H9 (cell line): ENCODE data around the gene UCP2. TPM values are rescaled to one million over a fixed set of nuclear protein-coding genes. Genes with fewer than 3 reads are reported as not detected.

ENCODE experiments used
- DNase-seq: peaks from one replicate; pipeline ENCODE4 v3.0.0-alpha.2; 2017
- H2AFZ ChIP-seq: one replicate; pipeline ENCODE4 v1.6.1; 2013; ENCODE audit warnings: mild to moderate bottlenecking, low read length, control low read depth, moderate library complexity
- H2AK5ac ChIP-seq: 2 replicates; pipeline ENCODE4 v1.6.1; 2013; ENCODE audit warnings: low read length, control low read depth, mixed read lengths; ENCODE audit not compliant: insufficient read length
- H2BK120ac ChIP-seq: one replicate; pipeline ENCODE4 v1.6.1; 2013; ENCODE audit warnings: low read depth, mild to moderate bottlenecking, low read length, control low read depth, inconsistent platforms; ENCODE audit not compliant: poor library complexity, severe bottlenecking
- H2BK12ac ChIP-seq: 2 replicates; pipeline ENCODE4 v1.6.1; 2013; ENCODE audit warnings: low read length, control low read depth, mixed read lengths, low read depth; ENCODE audit not compliant: insufficient read length
- H2BK15ac ChIP-seq: 2 replicates; pipeline ENCODE4 v1.6.1; 2013; ENCODE audit warnings: low read depth, low read length, control low read depth
- H2BK20ac ChIP-seq: one replicate; pipeline ENCODE4 v1.6.1; 2013; ENCODE audit warnings: low read depth, mild to moderate bottlenecking, low read length, control low read depth, inconsistent platforms; ENCODE audit not compliant: poor library complexity, severe bottlenecking
- H2BK5ac ChIP-seq: 2 replicates; pipeline ENCODE4 v1.6.1; 2013; ENCODE audit warnings: low read length, control low read depth, mixed read lengths; ENCODE audit not compliant: insufficient read length
- H3K14ac ChIP-seq: 2 replicates; pipeline ENCODE4 v1.6.1; 2013; ENCODE audit warnings: low read length, control low read depth; ENCODE audit not compliant: insufficient read depth
- H3K18ac ChIP-seq: 2 replicates; pipeline ENCODE4 v1.6.1; 2013; ENCODE audit warnings: low read depth, mild to moderate bottlenecking, mixed read lengths, low read length, control low read depth; ENCODE audit not compliant: insufficient read length
- H3K23ac ChIP-seq: 2 replicates; pipeline ENCODE4 v1.6.1; 2013; ENCODE audit warnings: low read length, control low read depth, mixed read lengths, low read depth; ENCODE audit not compliant: insufficient read length
- H3K23me2 ChIP-seq: 2 replicates; pipeline ENCODE4 v1.6.1; 2013; ENCODE audit warnings: low read depth, mild to moderate bottlenecking, mixed read lengths, low read length, control low read depth; ENCODE audit not compliant: insufficient read length, poor library complexity, severe bottlenecking
- H3K27ac ChIP-seq: 2 replicates; pipeline ENCODE4 v1.5.1; 2013; ENCODE audit warnings: low read length, control low read depth, mixed read lengths, low read depth; ENCODE audit not compliant: insufficient read length
- H3K27me3 ChIP-seq: 2 replicates; pipeline ENCODE4 v1.6.1; 2013; ENCODE audit warnings: low read length, control low read depth, inconsistent platforms; ENCODE audit not compliant: insufficient read depth
- H3K4ac ChIP-seq: 2 replicates; pipeline ENCODE4 v1.6.1; 2013; ENCODE audit warnings: low read depth, mild to moderate bottlenecking, control low read depth, inconsistent platforms, low read length, moderate library complexity
- H3K4me1 ChIP-seq: 2 replicates; pipeline ENCODE4 v1.6.1; 2013; ENCODE audit warnings: low read length, control low read depth, inconsistent platforms; ENCODE audit not compliant: insufficient read depth
- H3K4me2 ChIP-seq: 2 replicates; pipeline ENCODE4 v1.6.1; 2013; ENCODE audit warnings: low read length, control low read depth, mixed read lengths; ENCODE audit not compliant: insufficient read length, insufficient read depth
- H3K56ac ChIP-seq: 2 replicates; pipeline ENCODE4 v1.6.1; 2013; ENCODE audit warnings: low read depth, mild to moderate bottlenecking, mixed read lengths, low read length, control low read depth; ENCODE audit not compliant: insufficient read length
- H3K79me1 ChIP-seq: 2 replicates; pipeline ENCODE4 v1.6.1; 2013; ENCODE audit warnings: low read depth, mild to moderate bottlenecking, moderate library complexity, low read length, control low read depth, inconsistent platforms; ENCODE audit not compliant: insufficient read depth, poor library complexity, severe bottlenecking
- H3K79me2 ChIP-seq: 2 replicates; pipeline ENCODE4 v1.6.1; 2013; ENCODE audit warnings: low read length, control low read depth, inconsistent platforms; ENCODE audit not compliant: insufficient read depth
- H3K9ac ChIP-seq: 2 replicates; pipeline ENCODE4 v1.6.1; 2013; ENCODE audit warnings: low read length, control low read depth, mixed read lengths; ENCODE audit not compliant: insufficient read length; ENCODE audit errors: extremely low read depth
- H3K9me3 ChIP-seq: one replicate; pipeline ENCODE4 v1.6.1; 2013; ENCODE audit warnings: low read depth, low read length, inconsistent platforms; ENCODE audit not compliant: control insufficient read depth
- H3T11ph ChIP-seq: one replicate; pipeline ENCODE4 v1.6.1; 2013; ENCODE audit warnings: mild to moderate bottlenecking, low read length, control low read depth, inconsistent platforms
- H4K20me1 ChIP-seq: one replicate; pipeline ENCODE4 v1.6.1; 2013; ENCODE audit not compliant: control insufficient read depth, insufficient read length, insufficient read depth
- H4K5ac ChIP-seq: 2 replicates; pipeline ENCODE4 v1.6.1; 2013; ENCODE audit warnings: low read depth, mild to moderate bottlenecking, mixed read lengths, low read length, control low read depth; ENCODE audit not compliant: insufficient read length
- H4K8ac ChIP-seq: replicated peaks from 2 replicates; pipeline ENCODE4 v1.6.1; 2013; ENCODE audit warnings: low read length, control low read depth, mixed read lengths, low read depth; ENCODE audit not compliant: insufficient read length
- H4K91ac ChIP-seq: 2 replicates; pipeline ENCODE4 v1.6.1; 2013; ENCODE audit warnings: low read depth, mild to moderate bottlenecking, moderate library complexity, mixed read lengths, low read length, control low read depth; ENCODE audit not compliant: insufficient read length
- H3K27ac Mint-ChIP-seq, 3 experiments: 2 replicates in 2 of 3; 3 replicates in 1 of 3; pipeline ENCODE4 v1.8.0; 2020 to 2021; ENCODE audit warnings: mixed read lengths in 3 of 3, mild to moderate bottlenecking in 1 of 3, moderate library complexity in 1 of 3
- H3K27me3 Mint-ChIP-seq: 2 replicates; pipeline ENCODE4 v1.8.0; 2021; ENCODE audit warnings: low read depth, mild to moderate bottlenecking, moderate library complexity, mixed read lengths
- H3K36me3 Mint-ChIP-seq, 3 experiments: 2 replicates in 2 of 3; 3 replicates in 1 of 3; pipeline ENCODE4 v1.8.0; 2020 to 2021; ENCODE audit warnings: low read depth in 3 of 3, mixed read lengths in 3 of 3; ENCODE audit not compliant: insufficient read depth in 1 of 3
- H3K4me1 Mint-ChIP-seq, 2 experiments: 2 replicates each; pipeline ENCODE4 v1.8.0; 2020; ENCODE audit warnings: mixed read lengths in 2 of 2
- H3K4me3 Mint-ChIP-seq, 2 experiments: 2 replicates in 1 of 2; 3 replicates in 1 of 2; pipeline ENCODE4 v1.8.0; 2020 to 2021; ENCODE audit warnings: mild to moderate bottlenecking in 2 of 2, mixed read lengths in 2 of 2, moderate library complexity in 1 of 2
- H3K9me3 Mint-ChIP-seq, 2 experiments: 2 replicates in 1 of 2; 3 replicates in 1 of 2; pipeline ENCODE4 v1.8.0; 2020; ENCODE audit warnings: mild to moderate bottlenecking in 2 of 2, mixed read lengths in 2 of 2, moderate library complexity in 1 of 2
- CTCF ChIP-seq: fragments of 200-600 bp; sonication (generic); conservative IDR thresholded peaks from 3 replicates; pipeline ENCODE4 v1.8.0; 2021; ENCODE audit warnings: antibody characterized with exemption, mild to moderate bottlenecking
- WGBS: extraction: QIAGEN DNeasy Blood & Tissue Kit; methylation state at CpG from one replicate; pipeline ENCODE4 v1.1.7; 2013; ENCODE audit warnings: missing lambda C conversion rate, low lambda C conversion rate, mixed read lengths; ENCODE audit not compliant: insufficient read length; ENCODE audit errors: extremely low coverage; 5-methylcytosine and 5-hydroxymethylcytosine counted together
- total RNA-seq: library from RNA; stranded (reverse); gene quantifications from 2 replicates; pipeline ENCODE4 v1.2.1, GENCODE V29; 2021

The UCP2 gene
- total RNA-seq, 1 experiment from 2014 or later = 62.1 TPM

- peak overlapping the region; percentile 7 for H2AFZ ChIP-seq
- H2BK20ac ChIP-seq = no peak overlapping the region
- no peak overlapping the region for H4K5ac ChIP-seq
- no peak overlapping the region for H4K8ac ChIP-seq
- no peak overlapping the region for H3T11ph ChIP-seq
- Mint-ChIP-seq H3K36me3 (peaks cover 17 to 25% (median 25%) of the 10 kb centered on the region in 3 experiments; a peak in 6 of 7 replicates), H3K9me3 (no peaks in the 10 kb centered on the region; a peak in 1 of 5 replicates), H3K4me1 (peaks cover 31 to 40% of the 10 kb centered on the region in 2 experiments), H3K27me3 (peaks cover 22% of the 10 kb centered on the region), H3K4me3 (peak overlapping the region; percentile 85 to 97), H3K27ac (peak overlapping the region in 2 of 3 experiments; percentile 9 to 46; a peak in 1 of 7 replicates)
- peaks cover 11% of the 10 kb centered on the region for H3K23me2 ChIP-seq
- no peaks in the 10 kb centered on the region; the same call in 1 of the 2 replicates for H3K4me1 ChIP-seq
- H3K9ac ChIP-seq = no peak overlapping the region
- H2BK15ac ChIP-seq = no peak overlapping the region
- DNase-seq = no peak
- no peak overlapping the region for H3K27ac ChIP-seq
- no peaks in the 10 kb centered on the region for H3K9me3 ChIP-seq
- no peak overlapping the region for H4K91ac ChIP-seq
- WGBS = no CpG with 5 or more reads among the region's 18 CpGs
- peak overlapping the region; percentile 21; the same call in 1 of the 2 replicates for H3K14ac ChIP-seq
- H3K56ac ChIP-seq = no peak overlapping the region
- no peak overlapping the region; the same call in 1 of the 2 replicates for H3K4ac ChIP-seq
- H2BK12ac ChIP-seq = no peak overlapping the region
- H3K79me2 ChIP-seq = 0 out of 2 replicates have a peak, but pooled peaks cover 2% of the 10 kb centered on the region
- no peak overlapping the region for H2BK120ac ChIP-seq
- no peak overlapping the region for H3K18ac ChIP-seq
- H3K4me2 ChIP-seq = peak overlapping the region; percentile 62
- no peak overlapping the region for H3K23ac ChIP-seq
- no peak for TF ChIP-seq CTCF
- H4K20me1 ChIP-seq = no peaks in the 10 kb centered on the region
- H3K79me1 ChIP-seq = no peaks in the 10 kb centered on the region
- no peak overlapping the region for H2BK5ac ChIP-seq
- no peaks in the 10 kb centered on the region for H3K27me3 ChIP-seq
- no peak overlapping the region for H2AK5ac ChIP-seq
Observed at GRCh38 chr11:73983741-73984538, 1.3 kb upstream of the UCP2 start.
